Astrocyte (in vitro differentiated cells and primary cell): ENCODE results near the gene PTPRM. TPM values are rescaled to one million over a fixed set of nuclear protein-coding genes. Genes with fewer than 3 reads are reported as not detected.

ENCODE experiments used
- DNase-seq: peaks from one replicate; pipeline ENCODE4 v3.0.0-alpha.2; 2010; ENCODE audit warnings: low read depth
- FAIRE-seq: peaks from 2 replicates; lab custom pipeline; 2011; peaks lifted over from hg19 to GRCh38; lab: Jason Lieb, UNC
- H2AFZ ChIP-seq: 2 replicates; pipeline ENCODE4 v1.6.0; 2012; ENCODE audit warnings: low read depth, low read length, inconsistent platforms
- H3K27ac ChIP-seq: 2 replicates; pipeline ENCODE4 v1.5.1; 2011; ENCODE audit warnings: low read depth, low read length, inconsistent platforms
- H3K27me3 ChIP-seq: 2 replicates; pipeline ENCODE4 v1.6.0; 2011; ENCODE audit warnings: low read length, inconsistent platforms; ENCODE audit not compliant: insufficient read depth
- H3K36me3 ChIP-seq: 2 replicates; pipeline ENCODE4 v1.5.1; 2011; ENCODE audit warnings: low read length, inconsistent platforms; ENCODE audit not compliant: insufficient read depth
- H3K4me1 ChIP-seq: 2 replicates; pipeline ENCODE4 v1.5.1; 2011; ENCODE audit warnings: low read length, inconsistent platforms; ENCODE audit not compliant: insufficient read depth
- H3K4me2 ChIP-seq: 2 replicates; pipeline ENCODE4 v1.6.0; 2012; ENCODE audit warnings: low read length, inconsistent platforms
- H3K4me3 ChIP-seq: 2 replicates; pipeline ENCODE4 v1.5.1; 2011; ENCODE audit warnings: low read depth, mild to moderate bottlenecking, low read length, inconsistent platforms; ENCODE audit not compliant: insufficient read depth
- H3K79me2 ChIP-seq: 2 replicates; pipeline ENCODE4 v1.6.0; 2012; ENCODE audit warnings: mild to moderate bottlenecking, low read length, inconsistent platforms; ENCODE audit not compliant: insufficient read depth
- H3K9ac ChIP-seq: 2 replicates; pipeline ENCODE4 v1.6.0; 2012; ENCODE audit warnings: mild to moderate bottlenecking, low read length, inconsistent platforms
- H3K9me3 ChIP-seq: 2 replicates; pipeline ENCODE4 v1.5.1; 2012; ENCODE audit warnings: low read depth, mild to moderate bottlenecking, low read length, inconsistent platforms; ENCODE audit not compliant: insufficient read depth
- H4K20me1 ChIP-seq: 2 replicates; pipeline ENCODE4 v1.6.0; 2012; ENCODE audit warnings: low read length, inconsistent platforms; ENCODE audit not compliant: insufficient read depth
- H3K27ac Mint-ChIP-seq: one replicate; pipeline ENCODE4 v1.8.0; 2021; ENCODE audit warnings: mild to moderate bottlenecking, mixed read lengths; ENCODE audit not compliant: unreplicated experiment
- H3K27me3 Mint-ChIP-seq: one replicate; pipeline ENCODE4 v1.8.0; 2021; ENCODE audit warnings: low read depth, mixed read lengths; ENCODE audit not compliant: unreplicated experiment
- H3K36me3 Mint-ChIP-seq: one replicate; pipeline ENCODE4 v1.8.0; 2021; ENCODE audit warnings: low read depth, mixed read lengths; ENCODE audit not compliant: unreplicated experiment
- H3K4me1 Mint-ChIP-seq: one replicate; pipeline ENCODE4 v1.8.0; 2021; ENCODE audit warnings: low read depth, mixed read lengths; ENCODE audit not compliant: unreplicated experiment
- H3K4me3 Mint-ChIP-seq: one replicate; pipeline ENCODE4 v1.8.0; 2021; ENCODE audit warnings: mild to moderate bottlenecking, moderate library complexity, mixed read lengths; ENCODE audit not compliant: unreplicated experiment
- H3K9me3 Mint-ChIP-seq: one replicate; pipeline ENCODE4 v1.8.0; 2021; ENCODE audit warnings: mild to moderate bottlenecking, mixed read lengths; ENCODE audit not compliant: unreplicated experiment
- CTCF ChIP-seq: IDR thresholded peaks from 2 replicates; pipeline ENCODE4 v1.5.1; 2011; ENCODE audit warnings: low read depth, mild to moderate bottlenecking, inconsistent platforms, low read length, moderate library complexity; ENCODE audit not compliant: insufficient read depth
- EZH2 ChIP-seq: IDR thresholded peaks from 2 replicates; pipeline ENCODE4 v1.6.1; 2012; ENCODE audit warnings: mild to moderate bottlenecking, low read length, inconsistent platforms; ENCODE audit not compliant: insufficient read depth
- total RNA-seq: library from RNA; stranded (reverse); gene quantifications from 2 replicates; pipeline ENCODE4 v1.2.1, GENCODE V29; 2021

Gene PTPRM
- total RNA-seq, 1 donor from 2014 or later: 59.6 TPM

- FAIRE-seq (no peak), DNase-seq (no peak)
- peaks cover 11% of the 10 kb centered on the region for H4K20me1 ChIP-seq
- no peaks in the 10 kb centered on the region for H3K36me3 Mint-ChIP-seq
- H3K9ac ChIP-seq: no peak overlapping the region
- no peaks in the 10 kb centered on the region for H3K9me3 Mint-ChIP-seq
- no peak overlapping the region for H3K4me3 ChIP-seq
- peaks cover 6% of the 10 kb centered on the region for H3K4me1 Mint-ChIP-seq
- H3K79me2 ChIP-seq: no peaks in the 10 kb centered on the region
- no peak overlapping the region for H3K27ac ChIP-seq
- TF ChIP-seq EZH2 (no peak), CTCF (no peak)
- H3K27ac Mint-ChIP-seq: no peak overlapping the region
- H3K27me3 ChIP-seq: no peaks in the 10 kb centered on the region
- H3K4me1 ChIP-seq: peaks cover 4% of the 10 kb centered on the region
- no peak overlapping the region for H3K4me2 ChIP-seq
- H3K4me3 Mint-ChIP-seq: no peak overlapping the region
- H2AFZ ChIP-seq: no peak overlapping the region
- no peaks in the 10 kb centered on the region for H3K9me3 ChIP-seq
- H3K27me3 Mint-ChIP-seq: no peaks in the 10 kb centered on the region
- no peaks in the 10 kb centered on the region for H3K36me3 ChIP-seq
Observed at GRCh38 chr18:7775843-7776242, 208.7 kb downstream of the PTPRM start.

GRCh38 chr18:7778181-7778580 is 211.1 kb downstream of the PTPRM start:
- Histone ChIP-seq H3K9me3 (no peaks in the 10 kb centered on the region), H3K79me2 (no peaks in the 10 kb centered on the region), H3K4me1 (peaks cover 4% of the 10 kb centered on the region), H3K9ac (no peak overlapping the region), H3K4me3 (no peak overlapping the region), H4K20me1 (no peaks in the 10 kb centered on the region), H3K4me2 (peak overlapping the region; percentile 26), H3K36me3 (no peaks in the 10 kb centered on the region), H3K27ac (no peak overlapping the region), H3K27me3 (no peaks in the 10 kb centered on the region), H2AFZ (no peak overlapping the region)
- FAIRE-seq (no peak), DNase-seq (peak; percentile 64)
- Mint-ChIP-seq H3K9me3 (no peaks in the 10 kb centered on the region), H3K27me3 (no peaks in the 10 kb centered on the region), H3K4me3 (no peak overlapping the region), H3K4me1 (no peaks in the 10 kb centered on the region), H3K27ac (no peak overlapping the region), H3K36me3 (no peaks in the 10 kb centered on the region)
- TF ChIP-seq EZH2: no peak
- TF ChIP-seq CTCF: no peak

GRCh38 chr18:7779211-7779610 is 212.1 kb downstream of the PTPRM start:
- Histone ChIP-seq H3K4me3 (no peak overlapping the region), H2AFZ (no peak overlapping the region), H3K9me3 (no peaks in the 10 kb centered on the region), H3K27ac (no peak overlapping the region), H4K20me1 (no peaks in the 10 kb centered on the region), H3K27me3 (no peaks in the 10 kb centered on the region), H3K36me3 (no peaks in the 10 kb centered on the region), H3K4me2 (no peak overlapping the region), H3K4me1 (peaks cover 4% of the 10 kb centered on the region), H3K9ac (no peak overlapping the region), H3K79me2 (no peaks in the 10 kb centered on the region)
- Mint-ChIP-seq H3K4me1 (no peaks in the 10 kb centered on the region), H3K9me3 (no peaks in the 10 kb centered on the region), H3K27ac (no peak overlapping the region), H3K27me3 (no peaks in the 10 kb centered on the region), H3K36me3 (no peaks in the 10 kb centered on the region), H3K4me3 (no peak overlapping the region)
- DNase-seq (no peak), FAIRE-seq (no peak)
- TF ChIP-seq EZH2 (no peak), CTCF (no peak)
